Lung (tissue), 12 donors: Measurements from ENCODE around the gene HTR3A. TPM values are rescaled to one million over a fixed set of nuclear protein-coding genes. Genes with fewer than 3 reads are reported as not detected.

Experiments
- ATAC-seq: fragments of 200-7000 bp; cut with Tn5 transposase; one replicate; pipeline ENCODE4 v1.9.1; 2020; ENCODE audit warnings: moderate number of reproducible peaks; ENCODE audit not compliant: insufficient read depth, low FRiP score
- DNase-seq, 3 donors: peaks; one replicate each; pipeline ENCODE4 v3.0.0-alpha.2; 2013 to 2017
- H3K27ac ChIP-seq, 2 donors: one replicate each; pipeline ENCODE4 v1.5.1; 2013; ENCODE audit warnings: mild to moderate bottlenecking in 2 of 2, moderate library complexity in 2 of 2, control low read depth in 1 of 2, inconsistent platforms in 1 of 2, low read depth in 1 of 2, low read length in 1 of 2
- H3K27me3 ChIP-seq, 3 donors: one replicate each; pipeline ENCODE4 v1.5.1; 2013; ENCODE audit warnings: low read length in 2 of 3; ENCODE audit not compliant: control insufficient read depth in 3 of 3, insufficient read depth in 3 of 3
- H3K36me3 ChIP-seq, 4 donors: one replicate each; pipeline ENCODE4 v1.5.1; 2013; ENCODE audit warnings: low read length in 4 of 4, mild to moderate bottlenecking in 1 of 4, moderate library complexity in 1 of 4; ENCODE audit not compliant: control insufficient read depth in 4 of 4, insufficient read depth in 4 of 4
- H3K4me1 ChIP-seq, 5 donors: one replicate each; pipeline ENCODE4 v1.5.1; 2013; ENCODE audit warnings: low read length in 5 of 5, mild to moderate bottlenecking in 2 of 5, moderate library complexity in 1 of 5; ENCODE audit not compliant: control insufficient read depth in 5 of 5, insufficient read depth in 5 of 5
- H3K4me3 ChIP-seq: one replicate; pipeline ENCODE4 v1.5.1; 2013; ENCODE audit warnings: mild to moderate bottlenecking, control low read depth, moderate library complexity
- H3K9ac ChIP-seq, 2 donors: one replicate each; pipeline ENCODE4 v1.5.1; 2013; ENCODE audit warnings: low read length in 2 of 2, control low read depth in 1 of 2; ENCODE audit not compliant: insufficient read depth in 1 of 2
- H3K9me3 ChIP-seq, 4 donors: one replicate each; pipeline ENCODE4 v1.5.1; 2013; ENCODE audit warnings: low read length in 3 of 4, mild to moderate bottlenecking in 1 of 4, moderate library complexity in 1 of 4; ENCODE audit not compliant: control insufficient read depth in 4 of 4, insufficient read depth in 3 of 4
- WGBS, 2 donors: extraction: QIAGEN DNeasy Blood & Tissue Kit; methylation state at CpG; one replicate each; pipeline ENCODE4 v1.1.7; 2013; 5-methylcytosine and 5-hydroxymethylcytosine counted together
- polyA plus RNA-seq, 2 donors: library from polyadenylated mRNA; stranded (reverse); fragments of 200-250 nt; gene quantifications; one replicate each; pipeline ENCODE4 v1.2.1, GENCODE V29; 2013
- total RNA-seq, 2 donors: library from RNA; depleted of rRNA in 1 of 2; stranded (reverse); fragments of >200 nt in 1 of 2; gene quantifications; one replicate each; pipeline ENCODE4 v1.2.1, GENCODE V29; 2014 to 2021
- TF ChIP-seq, protein P1 (sequence below): IDR thresholded peaks from 2 replicates; pipeline ENCODE4 v1.5.1; 2012; ENCODE audit warnings: mild to moderate bottlenecking; ENCODE audit errors: control extremely low read depth, extremely low read depth
- donor health status: control.
- donor health status: control.
- donor health status: Bipolar disorder and iron deficiency.
- donor health status: healthy.
- donor health status: DM: yes; HTN: yes; CAD: no.

Gene HTR3A
- total and polyA plus RNA-seq, 4 donors: 0.16 to 0.78 (median 0.43) TPM; not detected in 1

DNA sequence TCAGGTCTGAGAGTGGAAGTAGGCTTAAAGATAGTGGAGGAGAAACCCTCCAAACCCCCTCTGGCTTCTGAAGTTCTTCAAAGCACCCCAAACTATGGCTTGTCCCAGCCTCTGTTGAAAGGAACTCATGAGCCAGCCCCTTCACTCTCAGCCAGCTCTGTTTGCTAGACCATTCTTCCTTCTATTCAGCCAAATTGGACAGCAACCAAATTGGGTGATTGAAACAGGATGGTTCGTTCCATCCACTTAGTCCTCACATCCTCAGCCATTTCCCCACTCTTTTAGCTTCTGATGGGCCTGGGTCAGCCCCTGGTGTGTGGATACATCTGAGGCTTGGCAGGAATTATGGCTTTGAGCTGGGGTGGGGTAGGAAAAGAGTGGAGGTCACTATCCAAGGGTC lies 4.5 kb downstream of the HTR3A start:
- Histone ChIP-seq H3K4me1 (peaks cover 0 to 7% (median 0%) of the 10 kb centered on the region in 5 donors), H3K9ac (no peak overlapping the region), H3K27me3 (peaks cover 0 to 12% (median 2%) of the 10 kb centered on the region in 3 donors), H3K9me3 (peaks cover 0 to 3% (median 0%) of the 10 kb centered on the region in 4 donors), H3K4me3 (no peak overlapping the region), H3K36me3 (no peaks in the 10 kb centered on the region), H3K27ac (no peak overlapping the region)
- 26 to 68% methylated on average over 1 of the region's 1 CpG for WGBS, 2 donors
- TF ChIP-seq, protein P1, sequence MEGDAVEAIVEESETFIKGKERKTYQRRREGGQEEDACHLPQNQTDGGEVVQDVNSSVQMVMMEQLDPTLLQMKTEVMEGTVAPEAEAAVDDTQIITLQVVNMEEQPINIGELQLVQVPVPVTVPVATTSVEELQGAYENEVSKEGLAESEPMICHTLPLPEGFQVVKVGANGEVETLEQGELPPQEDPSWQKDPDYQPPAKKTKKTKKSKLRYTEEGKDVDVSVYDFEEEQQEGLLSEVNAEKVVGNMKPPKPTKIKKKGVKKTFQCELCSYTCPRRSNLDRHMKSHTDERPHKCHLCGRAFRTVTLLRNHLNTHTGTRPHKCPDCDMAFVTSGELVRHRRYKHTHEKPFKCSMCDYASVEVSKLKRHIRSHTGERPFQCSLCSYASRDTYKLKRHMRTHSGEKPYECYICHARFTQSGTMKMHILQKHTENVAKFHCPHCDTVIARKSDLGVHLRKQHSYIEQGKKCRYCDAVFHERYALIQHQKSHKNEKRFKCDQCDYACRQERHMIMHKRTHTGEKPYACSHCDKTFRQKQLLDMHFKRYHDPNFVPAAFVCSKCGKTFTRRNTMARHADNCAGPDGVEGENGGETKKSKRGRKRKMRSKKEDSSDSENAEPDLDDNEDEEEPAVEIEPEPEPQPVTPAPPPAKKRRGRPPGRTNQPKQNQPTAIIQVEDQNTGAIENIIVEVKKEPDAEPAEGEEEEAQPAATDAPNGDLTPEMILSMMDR: no peak
- ATAC-seq (no peak), DNase-seq (peak; percentile 21 to 83 (median 60))

DNA sequence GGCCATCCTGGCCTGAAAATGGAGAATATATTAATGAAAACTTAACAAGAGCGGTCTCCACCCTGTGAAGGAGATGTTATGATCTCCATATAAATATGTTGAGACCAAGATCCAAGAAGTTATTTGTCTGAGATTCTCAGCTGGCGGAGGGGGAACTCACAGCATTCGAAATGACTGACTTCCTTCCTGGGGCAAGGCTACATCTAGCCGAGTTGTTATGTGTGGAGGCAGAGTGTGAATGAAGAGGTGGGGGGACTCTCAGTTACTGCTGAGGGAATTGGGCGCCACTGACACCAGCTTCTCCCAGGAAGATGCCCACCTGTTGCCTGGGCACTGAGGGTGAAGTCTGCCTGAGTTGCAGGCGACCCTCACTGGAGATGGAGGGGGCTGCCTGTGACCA lies 5.9 kb downstream of the HTR3A start:
- no peaks in the 10 kb centered on the region for H3K4me1 ChIP-seq
- H3K4me3 ChIP-seq: no peak overlapping the region
- peaks cover 0 to 14% (median 2%) of the 10 kb centered on the region in 3 donors for H3K27me3 ChIP-seq
- WGBS, 2 donors: 46 to 52% methylated on average over 6 of the region's 6 CpGs
- DNase-seq (no peak), ATAC-seq (no peak)
- H3K9ac ChIP-seq: no peak overlapping the region
- H3K27ac ChIP-seq: no peak overlapping the region
- peaks cover 0 to 3% (median 0%) of the 10 kb centered on the region in 4 donors for H3K9me3 ChIP-seq
- TF ChIP-seq, protein P1: no peak
- no peaks in the 10 kb centered on the region for H3K36me3 ChIP-seq

DNA sequence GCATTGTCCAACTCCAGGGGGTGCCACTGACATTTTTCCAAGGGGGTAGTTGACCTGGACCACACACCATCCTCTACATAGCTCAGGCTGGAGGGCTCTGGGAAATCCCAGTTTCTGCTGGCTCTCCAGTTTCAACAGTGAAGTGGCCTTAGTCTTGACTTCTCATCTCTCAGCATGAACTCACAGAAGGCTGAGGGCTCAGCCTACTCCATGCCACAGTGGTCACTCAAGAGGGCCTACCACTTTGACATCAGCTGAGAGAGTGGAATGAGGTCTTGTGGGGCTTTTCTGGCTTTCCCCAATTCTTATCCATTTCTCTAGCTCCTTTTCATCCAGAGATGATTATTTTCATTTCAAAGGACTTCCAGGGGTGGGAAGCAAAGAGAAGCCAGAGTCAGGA lies 7.4 kb downstream of the HTR3A start:
- H3K4me3 ChIP-seq: no peak overlapping the region
- H3K9me3 ChIP-seq: peaks cover 0 to 3% (median 0%) of the 10 kb centered on the region in 4 donors
- H3K4me1 ChIP-seq: no peaks in the 10 kb centered on the region
- TF ChIP-seq, protein P1: no peak
- no peak overlapping the region for H3K9ac ChIP-seq
- H3K36me3 ChIP-seq: no peaks in the 10 kb centered on the region
- no peak for ATAC-seq
- H3K27ac ChIP-seq: no peak overlapping the region
- peaks cover 0 to 18% (median 2%) of the 10 kb centered on the region in 3 donors for H3K27me3 ChIP-seq
- DNase-seq: no peak

DNA sequence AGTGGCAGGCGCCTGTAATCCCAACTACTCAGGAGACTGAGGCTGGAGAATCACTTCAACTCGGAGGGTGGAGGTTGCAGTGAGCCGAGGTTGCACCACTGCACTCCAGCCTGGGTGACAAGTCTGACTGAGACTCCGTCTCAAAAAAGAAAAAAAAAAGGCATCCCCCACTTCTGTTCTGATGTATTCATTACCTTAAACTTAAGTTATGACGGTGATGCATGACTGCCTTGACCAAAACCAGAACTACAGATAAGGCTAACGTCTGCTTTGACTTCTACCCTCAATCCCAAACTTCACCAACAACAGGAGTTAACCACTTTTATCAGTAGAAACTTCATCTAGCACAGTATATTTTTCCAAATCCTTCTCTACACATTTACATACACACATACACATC lies 9.9 kb downstream of the HTR3A start:
- Histone ChIP-seq H3K36me3 (no peaks in the 10 kb centered on the region), H3K4me1 (no peaks in the 10 kb centered on the region), H3K27ac (no peak overlapping the region), H3K9me3 (peaks cover 0 to 5% (median 0%) of the 10 kb centered on the region in 4 donors), H3K4me3 (no peak overlapping the region), H3K9ac (no peak overlapping the region), H3K27me3 (peaks cover 0 to 18% (median 0%) of the 10 kb centered on the region in 3 donors)
- 69 to 88% methylated on average over 6 of the region's 6 CpGs for WGBS, 2 donors
- DNase-seq (no peak), ATAC-seq (no peak)
- TF ChIP-seq, protein P1: no peak
